OCI-LY3 (cell line): ENCODE data around the gene SNX6.
"Not testable (repeated sequence)": the region's sequence is repeated elsewhere in the genome, so short reads cannot be mapped to it uniquely, and the experiment has no call there.

ENCODE experiments used
- EZH2phosphoT487 ChIP-seq: fragments of 200-600 bp; shearing (Covaris generic); IDR thresholded peaks from 2 replicates; pipeline ENCODE4 v1.6.1; 2018; ENCODE audit warnings: antibody characterized with exemption, mixed run types, low read depth
- TF ChIP-seq, protein P1 (sequence below): fragments of 200-600, 300-600 bp; sonication (generic); IDR thresholded peaks from 2 replicates; pipeline ENCODE4 v1.5.1; 2014; ENCODE audit warnings: antibody characterized with exemption, low read length, low read depth

DNA sequence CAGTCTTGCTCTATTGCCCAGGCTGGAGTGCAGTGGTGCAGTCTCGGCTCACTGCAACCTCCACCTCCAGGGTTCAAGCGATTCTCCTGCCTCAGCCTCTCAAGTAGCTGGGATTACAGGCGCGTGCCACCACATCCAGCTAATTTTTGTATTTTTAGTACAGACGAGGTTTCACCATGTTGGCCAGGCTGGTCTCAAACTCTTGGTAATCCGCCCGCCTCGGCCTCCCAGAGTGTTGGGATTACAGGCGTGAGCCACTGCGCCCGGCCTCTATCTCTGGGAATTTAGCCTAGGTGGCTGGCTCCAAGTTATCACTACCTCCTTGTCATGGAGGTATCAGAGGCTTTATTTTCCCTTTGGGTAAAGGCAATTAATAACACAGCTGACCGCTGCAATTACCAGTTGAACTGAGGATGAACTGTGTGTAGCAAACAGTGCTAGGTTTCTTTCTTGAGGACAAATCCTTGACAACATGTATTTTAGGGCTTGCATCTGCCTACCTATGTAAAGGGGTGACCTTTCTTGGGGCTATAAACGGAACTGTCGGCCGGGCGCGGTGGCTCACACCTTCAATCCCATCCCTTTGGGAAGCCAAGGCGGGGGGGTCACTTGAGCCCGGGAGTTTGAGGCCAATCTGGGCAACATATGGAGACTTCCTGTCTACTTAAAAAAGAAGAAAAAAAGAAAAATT, 80.5 kb downstream of the SNX6 start:
- TF ChIP-seq, protein P1, sequence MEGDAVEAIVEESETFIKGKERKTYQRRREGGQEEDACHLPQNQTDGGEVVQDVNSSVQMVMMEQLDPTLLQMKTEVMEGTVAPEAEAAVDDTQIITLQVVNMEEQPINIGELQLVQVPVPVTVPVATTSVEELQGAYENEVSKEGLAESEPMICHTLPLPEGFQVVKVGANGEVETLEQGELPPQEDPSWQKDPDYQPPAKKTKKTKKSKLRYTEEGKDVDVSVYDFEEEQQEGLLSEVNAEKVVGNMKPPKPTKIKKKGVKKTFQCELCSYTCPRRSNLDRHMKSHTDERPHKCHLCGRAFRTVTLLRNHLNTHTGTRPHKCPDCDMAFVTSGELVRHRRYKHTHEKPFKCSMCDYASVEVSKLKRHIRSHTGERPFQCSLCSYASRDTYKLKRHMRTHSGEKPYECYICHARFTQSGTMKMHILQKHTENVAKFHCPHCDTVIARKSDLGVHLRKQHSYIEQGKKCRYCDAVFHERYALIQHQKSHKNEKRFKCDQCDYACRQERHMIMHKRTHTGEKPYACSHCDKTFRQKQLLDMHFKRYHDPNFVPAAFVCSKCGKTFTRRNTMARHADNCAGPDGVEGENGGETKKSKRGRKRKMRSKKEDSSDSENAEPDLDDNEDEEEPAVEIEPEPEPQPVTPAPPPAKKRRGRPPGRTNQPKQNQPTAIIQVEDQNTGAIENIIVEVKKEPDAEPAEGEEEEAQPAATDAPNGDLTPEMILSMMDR = not testable (repeated sequence)
- not testable (repeated sequence) for TF ChIP-seq EZH2phosphoT487
